ENCODE data around the gene PLEKHG3.

DNA sequence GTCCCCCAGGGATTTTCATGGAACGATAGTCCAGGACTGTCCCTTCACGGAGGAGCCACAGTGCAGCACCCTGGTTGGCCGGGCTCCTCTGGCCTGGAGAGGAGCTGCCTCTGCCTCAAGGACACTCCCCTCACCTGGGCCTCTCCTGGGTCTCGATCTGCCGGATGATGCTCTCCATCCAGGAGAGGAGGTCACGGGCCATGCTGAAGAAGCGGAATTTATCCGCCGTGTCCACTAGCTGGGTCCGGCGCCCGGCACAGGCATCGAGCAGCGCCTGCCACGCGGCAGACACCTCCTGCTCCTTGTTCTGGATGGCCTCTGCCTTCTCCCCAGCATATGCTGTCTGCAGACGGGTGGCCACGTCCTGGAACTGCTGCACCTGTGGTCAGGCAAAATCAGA lies 66.5 kb downstream of the PLEKHG3 start:
- TF ChIP-seq FOXP1 (CRISPR knock-in tag; IDR thresholded peaks at IDR 0.05; ENCODE audit: borderline replicate concordance) (no peak), SP1 (CRISPR knock-in tag; conservative IDR thresholded peaks at IDR 0.05) (no peak), CREB1 (CRISPR knock-in tag; IDR thresholded peaks at IDR 0.05) (no peak), NR1H2 (CRISPR knock-in tag; IDR thresholded peaks at IDR 0.05) (no peak), ZBTB21 (CRISPR knock-in tag; IDR thresholded peaks at IDR 0.05; ENCODE audit: borderline replicate concordance) (no peak), NFE2L1 (CRISPR knock-in tag; IDR thresholded peaks at IDR 0.05) (no peak)
- TF ChIP-seq, protein P1, sequence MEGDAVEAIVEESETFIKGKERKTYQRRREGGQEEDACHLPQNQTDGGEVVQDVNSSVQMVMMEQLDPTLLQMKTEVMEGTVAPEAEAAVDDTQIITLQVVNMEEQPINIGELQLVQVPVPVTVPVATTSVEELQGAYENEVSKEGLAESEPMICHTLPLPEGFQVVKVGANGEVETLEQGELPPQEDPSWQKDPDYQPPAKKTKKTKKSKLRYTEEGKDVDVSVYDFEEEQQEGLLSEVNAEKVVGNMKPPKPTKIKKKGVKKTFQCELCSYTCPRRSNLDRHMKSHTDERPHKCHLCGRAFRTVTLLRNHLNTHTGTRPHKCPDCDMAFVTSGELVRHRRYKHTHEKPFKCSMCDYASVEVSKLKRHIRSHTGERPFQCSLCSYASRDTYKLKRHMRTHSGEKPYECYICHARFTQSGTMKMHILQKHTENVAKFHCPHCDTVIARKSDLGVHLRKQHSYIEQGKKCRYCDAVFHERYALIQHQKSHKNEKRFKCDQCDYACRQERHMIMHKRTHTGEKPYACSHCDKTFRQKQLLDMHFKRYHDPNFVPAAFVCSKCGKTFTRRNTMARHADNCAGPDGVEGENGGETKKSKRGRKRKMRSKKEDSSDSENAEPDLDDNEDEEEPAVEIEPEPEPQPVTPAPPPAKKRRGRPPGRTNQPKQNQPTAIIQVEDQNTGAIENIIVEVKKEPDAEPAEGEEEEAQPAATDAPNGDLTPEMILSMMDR (IDR thresholded peaks at IDR 0.05), result no peak
- TF ChIP-seq, protein P2, sequence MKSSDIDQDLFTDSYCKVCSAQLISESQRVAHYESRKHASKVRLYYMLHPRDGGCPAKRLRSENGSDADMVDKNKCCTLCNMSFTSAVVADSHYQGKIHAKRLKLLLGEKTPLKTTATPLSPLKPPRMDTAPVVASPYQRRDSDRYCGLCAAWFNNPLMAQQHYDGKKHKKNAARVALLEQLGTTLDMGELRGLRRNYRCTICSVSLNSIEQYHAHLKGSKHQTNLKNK (CRISPR knock-in tag; IDR thresholded peaks at IDR 0.05), result no peak

Measured in WTC11 (cell line).